GM19193 (cell line): ENCODE results near the gene CTSW.

Experiments
- POLR2A ChIP-seq: IDR thresholded peaks from 4 replicates; pipeline ENCODE4 v1.6.1; 2011; ENCODE audit not compliant: insufficient read depth, insufficient read length; ENCODE audit errors: extremely low read depth

Gene CTSW, protein sequence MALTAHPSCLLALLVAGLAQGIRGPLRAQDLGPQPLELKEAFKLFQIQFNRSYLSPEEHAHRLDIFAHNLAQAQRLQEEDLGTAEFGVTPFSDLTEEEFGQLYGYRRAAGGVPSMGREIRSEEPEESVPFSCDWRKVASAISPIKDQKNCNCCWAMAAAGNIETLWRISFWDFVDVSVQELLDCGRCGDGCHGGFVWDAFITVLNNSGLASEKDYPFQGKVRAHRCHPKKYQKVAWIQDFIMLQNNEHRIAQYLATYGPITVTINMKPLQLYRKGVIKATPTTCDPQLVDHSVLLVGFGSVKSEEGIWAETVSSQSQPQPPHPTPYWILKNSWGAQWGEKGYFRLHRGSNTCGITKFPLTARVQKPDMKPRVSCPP

DNA sequence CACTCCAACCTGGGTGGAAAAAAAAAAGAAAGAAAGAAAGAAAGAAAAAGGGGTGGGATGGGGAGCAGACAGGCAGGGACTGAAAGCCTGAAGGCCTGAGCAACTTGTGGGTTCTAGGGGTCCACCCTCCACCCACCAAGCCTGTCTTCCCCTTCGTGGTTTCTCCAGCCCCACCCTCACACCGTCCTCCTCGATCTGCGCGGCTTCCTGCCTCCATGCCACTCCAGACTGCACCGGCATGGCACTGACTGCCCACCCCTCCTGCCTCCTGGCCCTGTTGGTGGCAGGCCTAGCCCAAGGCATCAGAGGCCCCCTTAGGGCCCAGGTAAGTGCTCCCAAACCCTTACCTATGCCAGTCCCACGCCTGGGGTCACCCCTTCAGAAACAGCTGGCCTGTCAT lies at the start of gene CTSW:
Gene CTSW (plus strand): TSS at position 221 of the 400 bp plus-strand sequence. CDS start 18 bp downstream, at position 239.
- no peak for TF ChIP-seq POLR2A

DNA sequence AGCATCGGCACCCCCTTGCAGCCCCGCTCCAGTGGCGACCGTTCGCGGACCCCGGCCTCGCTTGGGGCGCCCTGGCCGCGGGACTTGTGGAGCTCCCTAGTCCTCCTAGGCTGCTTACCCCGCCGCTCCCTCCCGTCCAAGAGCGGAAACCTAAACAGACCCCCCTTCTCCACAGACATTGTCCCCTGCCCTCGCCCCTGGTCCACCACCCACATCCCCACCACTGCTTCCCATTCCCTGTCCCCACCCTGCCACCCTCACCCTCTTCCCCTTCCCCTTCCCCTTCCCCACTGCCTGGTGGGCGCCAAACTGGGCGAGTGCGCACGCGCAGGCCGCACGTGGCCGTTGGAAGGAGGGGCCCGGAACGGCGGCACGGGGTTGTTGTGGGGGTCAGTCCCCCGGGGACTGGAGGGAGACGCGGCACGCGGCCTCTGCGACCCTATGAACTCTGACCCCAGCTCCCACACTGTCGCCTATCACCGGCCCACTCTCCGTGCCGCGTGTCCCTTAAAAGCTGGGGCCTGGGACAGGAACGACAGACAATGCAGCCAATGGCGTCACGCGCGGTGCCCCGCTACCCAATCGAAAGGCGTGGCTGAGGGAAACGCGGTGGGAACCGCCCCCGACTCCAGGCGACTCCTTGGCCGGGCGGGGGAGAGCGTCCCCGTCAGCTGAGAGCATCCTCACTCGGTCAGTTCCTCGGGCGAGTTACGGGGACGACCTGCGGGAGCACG lies 46.2 kb upstream of the CTSW start, which contains the start of gene SNX32:
Gene SNX32 (plus strand): TSS at position 667 of the 734 bp plus-strand sequence. CDS start 103 bp downstream, outside the sequence.
- peak; percentile 30 for TF ChIP-seq POLR2A

DNA sequence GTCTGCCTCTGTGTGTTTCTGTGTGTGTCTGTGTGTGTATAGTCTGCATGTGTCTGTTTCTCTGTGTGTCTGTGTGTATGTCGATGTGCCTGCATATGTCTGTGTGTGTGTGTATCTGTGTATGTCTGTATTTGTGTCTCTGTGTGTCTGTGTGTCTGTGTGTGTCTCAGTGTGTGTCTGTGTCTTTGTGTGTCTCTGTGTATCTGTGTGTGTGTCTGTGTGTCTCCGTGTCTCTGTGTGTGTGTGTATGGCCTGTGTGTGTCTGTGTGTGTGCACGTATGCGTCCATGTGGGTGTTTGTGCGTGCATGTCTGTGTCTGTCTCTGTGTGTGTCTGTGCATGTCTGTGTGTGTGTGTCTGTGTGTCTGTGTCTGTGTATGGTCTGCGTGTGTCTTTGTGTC lies 45.4 kb upstream of the CTSW start:
- TF ChIP-seq POLR2A = no peak

DNA sequence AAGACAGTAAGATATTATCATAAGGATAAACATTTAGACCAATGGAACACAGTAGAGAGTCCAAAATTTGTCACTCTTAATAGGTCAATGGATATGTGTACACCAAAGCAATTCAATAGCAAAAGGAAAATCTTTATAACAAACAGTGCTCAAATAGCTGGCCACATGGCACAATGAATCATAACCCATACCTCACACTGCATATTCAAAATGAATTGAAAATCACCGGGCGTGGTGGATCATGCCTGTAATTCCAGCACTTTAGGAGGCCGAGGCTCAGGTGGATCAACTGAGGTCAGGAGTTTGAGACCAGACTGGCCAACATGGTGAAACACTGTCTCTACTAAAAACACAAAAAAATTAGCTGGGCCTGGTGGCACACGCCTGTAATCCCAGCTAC lies 37.5 kb upstream of the CTSW start:
- no peak for TF ChIP-seq POLR2A

DNA sequence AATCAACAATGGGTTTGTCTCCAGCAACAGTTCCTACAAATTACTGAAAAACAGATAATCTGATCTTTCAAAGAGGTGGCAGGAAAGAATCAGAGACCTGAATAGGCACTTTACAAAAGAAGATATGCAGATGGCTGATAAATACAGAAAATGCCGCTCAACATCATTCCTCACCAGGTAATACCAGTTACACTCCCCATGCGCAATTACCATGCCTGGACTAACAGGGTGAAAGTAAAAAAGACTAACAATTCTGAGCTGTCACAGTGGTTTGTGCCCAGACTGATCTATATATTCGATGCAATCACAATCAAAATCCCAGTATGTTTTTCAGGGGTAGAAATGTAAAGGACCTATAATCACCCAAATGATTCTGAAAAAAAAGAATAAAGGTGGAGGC lies 35.8 kb upstream of the CTSW start:
- TF ChIP-seq POLR2A = no peak

DNA sequence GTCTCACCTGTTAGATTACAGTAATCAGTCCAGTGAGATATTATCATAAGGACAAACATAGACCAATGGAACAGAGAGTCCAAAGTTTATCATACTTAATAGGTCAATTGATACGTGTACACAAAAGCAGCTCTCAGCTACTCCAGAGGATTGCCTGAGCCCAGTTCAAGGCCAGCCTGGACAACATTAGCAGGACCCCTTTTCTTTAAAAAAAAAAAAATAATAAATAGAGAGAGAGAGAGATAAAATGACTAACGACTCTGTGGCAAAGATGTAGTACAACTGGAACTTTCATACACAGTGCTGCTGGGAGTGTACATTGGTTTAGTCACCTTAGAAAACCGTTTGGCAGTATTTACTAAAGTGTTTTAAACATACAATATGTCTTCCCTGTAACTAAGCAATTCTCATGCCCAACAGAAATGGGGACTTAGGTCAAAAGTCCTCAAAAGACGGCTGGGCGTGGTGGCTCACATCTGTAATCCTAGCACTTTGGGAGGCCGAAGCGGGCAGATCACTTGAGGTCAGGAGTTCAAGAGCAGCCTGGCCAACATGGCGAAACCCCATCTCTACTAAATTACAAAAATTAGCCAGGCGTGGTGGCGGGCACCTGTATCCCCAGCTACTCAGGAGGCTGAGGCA lies 35.3 kb upstream of the CTSW start:
- no peak for TF ChIP-seq POLR2A

DNA sequence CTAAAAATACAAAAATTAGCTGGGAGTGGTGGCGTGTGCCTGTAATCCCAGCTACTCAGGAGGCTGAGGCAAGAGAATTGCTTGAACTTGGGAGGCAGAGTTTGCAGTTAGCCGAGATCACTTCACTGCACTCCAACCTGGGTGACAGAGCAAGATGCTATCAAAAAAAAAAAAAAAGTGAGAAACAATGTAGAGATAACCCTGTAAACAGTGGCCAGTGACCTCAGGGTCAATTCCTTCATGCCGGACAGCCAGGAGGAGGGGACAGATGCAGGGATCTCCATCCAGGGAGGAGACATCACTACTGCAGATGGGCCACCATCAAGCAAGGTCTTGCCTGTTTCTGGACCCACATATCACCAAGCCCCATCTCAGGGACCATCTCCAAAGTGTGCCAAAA lies 31.9 kb upstream of the CTSW start:
- no peak for TF ChIP-seq POLR2A

DNA sequence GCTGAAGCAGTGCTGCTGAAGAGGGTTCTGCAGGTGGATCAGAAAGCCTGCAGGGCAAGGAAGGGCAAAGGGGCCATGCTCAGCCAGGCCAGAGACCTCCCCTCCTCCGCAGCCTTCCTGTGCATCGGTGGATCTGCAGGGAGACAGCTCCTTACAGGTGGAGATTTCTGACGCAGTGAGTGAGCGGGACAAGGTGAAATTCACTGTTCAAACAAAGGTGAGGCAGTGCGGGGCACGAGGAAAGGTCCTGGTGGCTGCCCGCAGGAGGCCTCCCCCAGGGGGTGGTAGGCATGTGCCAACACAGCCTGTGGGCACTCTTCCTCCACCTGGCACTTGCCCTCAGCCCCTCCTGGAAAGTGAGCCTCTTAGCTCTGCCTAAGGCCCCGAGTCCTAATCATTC lies 30.3 kb upstream of the CTSW start:
- TF ChIP-seq POLR2A = no peak

DNA sequence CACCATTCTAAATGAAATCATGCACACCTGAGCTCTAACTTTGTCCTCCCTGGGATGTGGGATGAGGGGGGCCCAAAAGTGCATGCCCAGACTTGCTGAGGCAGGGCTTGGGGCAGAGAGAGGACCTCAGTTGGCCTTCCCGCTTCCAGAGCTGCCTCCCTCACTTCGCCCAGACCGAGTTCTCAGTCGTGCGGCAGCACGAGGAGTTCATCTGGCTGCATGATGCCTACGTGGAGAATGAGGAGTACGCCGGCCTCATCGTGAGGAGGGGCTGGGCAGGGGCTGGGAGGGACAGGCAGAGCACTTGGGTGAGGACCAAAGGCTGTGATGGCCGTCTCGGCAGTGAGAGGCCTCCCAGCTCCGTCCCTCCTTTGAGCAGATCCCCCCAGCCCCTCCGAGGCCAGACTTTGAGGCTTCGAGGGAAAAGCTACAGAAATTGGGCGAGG lies 29.8 kb upstream of the CTSW start:
- no peak for TF ChIP-seq POLR2A

DNA sequence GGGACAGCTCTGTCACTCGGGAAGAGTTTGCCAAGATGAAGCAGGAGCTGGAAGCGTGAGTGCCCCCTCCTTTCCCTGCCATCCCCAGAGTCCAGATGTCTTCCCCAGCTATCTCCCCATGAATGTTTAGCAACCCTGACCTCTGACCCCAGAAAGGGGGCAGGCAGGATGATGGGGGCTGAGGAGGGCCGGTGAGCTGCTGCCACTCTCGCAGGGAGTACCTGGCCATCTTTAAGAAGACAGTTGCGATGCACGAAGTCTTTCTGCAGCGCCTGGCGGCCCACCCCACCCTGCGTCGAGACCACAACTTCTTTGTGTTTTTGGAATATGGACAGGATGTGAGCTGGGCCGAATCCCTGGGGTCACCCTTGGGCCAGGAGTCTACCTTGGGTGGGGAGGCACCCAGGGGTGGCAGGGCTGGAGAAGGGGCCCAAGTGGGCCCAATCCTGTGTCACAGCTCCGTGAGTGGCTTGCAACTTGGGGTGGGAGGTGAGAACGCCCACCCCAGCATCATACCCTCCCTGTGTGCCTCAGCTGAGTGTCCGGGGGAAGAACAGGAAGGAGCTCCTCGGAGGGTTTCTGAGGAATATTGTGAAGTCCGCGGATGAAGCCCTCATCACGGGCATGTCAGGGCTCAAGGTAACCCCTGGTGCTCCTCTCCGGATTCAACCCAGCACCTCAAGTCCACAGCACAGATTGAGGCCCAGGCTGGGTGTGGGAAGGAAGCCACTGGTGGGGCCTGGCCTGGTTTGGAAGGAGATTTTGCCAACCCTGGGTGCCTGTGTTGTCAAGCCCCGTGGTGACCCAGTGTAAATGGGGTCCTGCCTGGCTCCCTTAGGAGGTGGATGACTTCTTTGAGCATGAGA lies 29.2 kb upstream of the CTSW start:
- TF ChIP-seq POLR2A = no peak

DNA sequence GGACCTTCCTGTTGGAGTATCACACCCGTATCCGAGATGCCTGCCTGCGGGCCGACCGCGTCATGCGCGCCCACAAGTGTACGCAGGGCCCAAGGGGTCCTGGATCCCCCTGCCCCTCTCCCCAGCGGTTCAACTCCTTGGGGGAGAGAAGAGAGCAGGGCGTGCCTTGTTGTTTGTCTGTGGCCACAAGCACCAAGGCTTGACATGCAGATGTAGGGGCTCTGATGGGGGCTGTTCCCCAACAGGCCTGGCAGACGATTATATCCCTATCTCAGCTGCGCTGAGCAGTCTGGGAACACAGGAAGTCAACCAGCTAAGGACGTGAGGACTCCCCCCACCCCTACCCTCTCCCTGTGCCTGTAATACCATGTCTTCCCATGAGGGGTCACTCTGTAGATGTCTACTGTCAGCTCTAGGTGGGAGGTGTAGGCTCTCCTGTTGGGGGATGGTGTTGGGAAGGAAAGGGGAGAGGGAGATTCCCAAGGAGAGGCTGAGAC lies 28.5 kb upstream of the CTSW start:
- peak; percentile 31 for TF ChIP-seq POLR2A

DNA sequence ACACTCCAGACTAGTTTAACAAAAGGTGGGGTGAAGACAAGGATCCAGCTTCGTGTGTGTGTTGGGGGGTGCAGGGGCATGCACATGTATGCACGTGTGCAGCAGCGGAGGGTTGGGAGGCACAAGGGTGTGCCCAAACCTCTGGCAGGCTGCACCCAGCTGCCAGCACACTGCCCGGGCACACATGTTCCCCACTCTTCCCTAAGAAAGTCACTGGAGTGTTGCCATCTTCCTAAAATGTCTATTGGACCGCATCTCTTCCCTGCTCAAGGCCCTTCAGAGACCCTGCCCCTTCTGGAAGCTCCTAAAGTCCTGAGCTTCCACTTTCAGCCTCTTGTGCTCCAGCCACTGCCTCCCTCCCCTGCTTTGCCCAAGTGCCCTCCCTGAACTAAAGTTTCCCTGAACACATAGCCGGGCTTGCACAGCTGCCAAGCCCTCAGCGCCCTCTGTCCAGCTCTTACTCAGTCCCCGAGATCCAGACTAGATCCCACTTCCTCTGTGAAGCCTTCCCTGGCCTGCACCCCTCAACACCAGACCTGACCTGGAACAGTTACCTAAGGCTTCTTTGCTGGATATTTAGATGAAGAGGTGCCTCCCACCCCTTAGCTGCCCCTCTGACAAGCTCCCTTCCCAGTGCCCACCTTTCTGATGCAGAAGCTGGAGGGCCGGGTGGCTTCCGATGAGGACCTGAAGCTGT lies 27.7 kb upstream of the CTSW start:
- peak; percentile 48 for TF ChIP-seq POLR2A

DNA sequence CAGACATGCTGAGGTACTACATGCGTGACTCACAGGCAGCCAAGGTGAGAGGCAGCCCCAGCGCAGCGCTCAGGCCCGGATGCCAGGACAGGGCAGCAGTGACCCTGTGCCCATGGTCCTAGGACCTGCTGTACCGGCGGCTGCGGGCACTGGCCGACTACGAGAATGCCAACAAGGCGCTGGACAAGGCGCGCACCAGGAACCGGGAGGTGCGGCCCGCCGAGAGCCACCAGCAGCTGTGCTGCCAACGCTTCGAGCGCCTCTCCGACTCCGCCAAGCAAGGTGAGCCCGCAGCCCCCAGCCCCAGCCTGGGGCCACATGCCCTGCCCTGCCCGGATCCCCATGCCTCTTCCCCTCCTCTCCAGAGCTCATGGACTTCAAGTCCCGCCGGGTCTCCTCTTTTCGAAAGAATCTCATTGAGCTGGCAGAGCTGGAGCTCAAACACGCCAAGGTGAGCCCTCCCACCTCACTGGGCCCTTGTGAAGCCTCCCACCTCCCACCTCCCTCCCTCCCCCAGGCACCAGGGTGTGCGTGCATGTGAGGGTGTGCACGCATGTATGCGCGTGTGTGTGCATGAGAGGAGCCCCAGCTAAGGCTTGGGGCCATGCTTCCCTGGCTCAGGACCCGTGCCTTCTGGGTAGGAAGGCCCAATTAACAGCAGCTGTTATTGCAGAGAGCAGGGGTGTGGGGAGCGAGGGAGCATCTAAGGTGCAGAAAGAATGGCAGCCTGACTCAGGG lies 27.0 kb upstream of the CTSW start:
- TF ChIP-seq POLR2A = peak; percentile 58
